Keratinocyte (primary cell): Measurements from ENCODE around the gene ASIC2. TPM values are rescaled to one million over a fixed set of nuclear protein-coding genes. Genes with fewer than 3 reads are reported as not detected.

Experiments used
- DNase-seq: peaks from one replicate; pipeline ENCODE4 v3.0.0-alpha.2; 2011; ENCODE audit warnings: low read depth, missing footprints, low spot score
- FAIRE-seq: peaks from 2 replicates; lab custom pipeline; 2011; peaks lifted over from hg19 to GRCh38; lab: Jason Lieb, UNC
- H2AFZ ChIP-seq: 2 replicates; pipeline ENCODE4 v1.6.0; 2012; ENCODE audit warnings: low read length, control low read depth, inconsistent platforms; ENCODE audit not compliant: control insufficient read depth
- H3K27ac ChIP-seq: 2 replicates; pipeline ENCODE4 v1.5.1; 2011; ENCODE audit warnings: low read length; ENCODE audit not compliant: control insufficient read depth, insufficient read depth
- H3K27me3 ChIP-seq: 3 replicates; pipeline ENCODE4 v1.6.0; 2011; ENCODE audit warnings: low read length; ENCODE audit not compliant: control insufficient read depth, insufficient read depth; ENCODE audit errors: extremely low read depth
- H3K36me3 ChIP-seq, 2 experiments: 2 replicates in 1 of 2; 3 replicates in 1 of 2; pipeline ENCODE4 v1.5.1; 2011; ENCODE audit warnings: low read length in 2 of 2, mild to moderate bottlenecking in 1 of 2; ENCODE audit not compliant: control insufficient read depth in 2 of 2, insufficient read depth in 2 of 2; ENCODE audit errors: extremely low read depth in 1 of 2
- H3K4me1 ChIP-seq: 3 replicates; pipeline ENCODE4 v1.5.1; 2011; ENCODE audit warnings: low read length; ENCODE audit not compliant: control insufficient read depth, insufficient read depth; ENCODE audit errors: extremely low read depth
- H3K4me2 ChIP-seq: 3 replicates; pipeline ENCODE4 v1.6.0; 2011; ENCODE audit warnings: low read depth, low read length; ENCODE audit not compliant: control insufficient read depth, insufficient read depth; ENCODE audit errors: extremely low read depth
- H3K4me3 ChIP-seq, 3 experiments: fragments of 200-600 bp in 1 of 3; sonication (generic) in 1 of 3; 2 replicates in 2 of 3; 3 replicates in 1 of 3; pipeline ENCODE4 v1.5.1; 2011 to 2016; ENCODE audit warnings: low read length in 3 of 3, mild to moderate bottlenecking in 3 of 3, control low read depth in 2 of 3, inconsistent platforms in 1 of 3, low read depth in 1 of 3, mixed read lengths in 1 of 3, mixed run types in 1 of 3, moderate library complexity in 1 of 3; ENCODE audit not compliant: control insufficient read depth in 2 of 3, insufficient read depth in 2 of 3; ENCODE audit errors: extremely low read depth in 1 of 3
- H3K79me2 ChIP-seq: 2 replicates; pipeline ENCODE4 v1.6.0; 2012; ENCODE audit warnings: low read length; ENCODE audit not compliant: control insufficient read depth, insufficient read depth
- H3K9ac ChIP-seq: 3 replicates; pipeline ENCODE4 v1.6.0; 2011; ENCODE audit warnings: low read length; ENCODE audit not compliant: control insufficient read depth, insufficient read depth; ENCODE audit errors: extremely low read depth
- H3K9me1 ChIP-seq: 3 replicates; pipeline ENCODE4 v1.6.0; 2011; ENCODE audit warnings: low read length; ENCODE audit not compliant: control insufficient read depth, insufficient read depth; ENCODE audit errors: extremely low read depth
- H3K9me3 ChIP-seq: 2 replicates; pipeline ENCODE4 v1.5.1; 2012; ENCODE audit warnings: low read depth, low read length; ENCODE audit not compliant: control insufficient read depth
- H4K20me1 ChIP-seq: 3 replicates; pipeline ENCODE4 v1.6.0; 2011; ENCODE audit warnings: low read length; ENCODE audit not compliant: control insufficient read depth, insufficient read depth; ENCODE audit errors: extremely low read depth
- EZH2 ChIP-seq: IDR thresholded peaks from one replicate; pipeline ENCODE4 v1.6.1; 2012; ENCODE audit warnings: inconsistent platforms, mild to moderate bottlenecking, low read length, moderate library complexity
- dilution Hi-C: fragments of 300-500 bp; cut with MboI; formaldehyde crosslinking; loops from one replicate; pipeline ENCODE4 v1.7.0; 2020; ENCODE audit warnings: low sequenced_read_pairs; ENCODE audit not compliant: extremely low pct_ligation_motif_present
- polyA plus RNA-seq, 5 experiments: library from polyadenylated mRNA; depleted of rRNA in 3 of 5; stranded (reverse) in 3 of 5; stranded (forward) in 1 of 5; unstranded in 1 of 5; fragments of >200 nt; gene quantifications; 1 replicate in 1 of 5; 2 replicates in 3 of 5; 3 replicates in 1 of 5; pipeline versions ENCODE4 v1.2.1 to v1.2.3, GENCODE V29; 2011 to 2012; ENCODE audit warnings: missing spikeins in 2 of 5, low read depth in 1 of 5, low replicate concordance in 1 of 5
- TF ChIP-seq, protein P1 (sequence below), 3 experiments: IDR thresholded peaks in 1 of 3; conservative IDR thresholded peaks in 1 of 3; optimal IDR thresholded peaks in 1 of 3; 2 replicates in 2 of 3; 3 replicates in 1 of 3; pipeline versions ENCODE3 to v1.5.1; 2011; ENCODE audit warnings: low read length in 3 of 3, mild to moderate bottlenecking in 3 of 3, moderate library complexity in 2 of 3, control low read depth in 1 of 3, inconsistent platforms in 1 of 3; ENCODE audit not compliant: insufficient read depth in 2 of 3; ENCODE audit errors: extremely low read depth in 1 of 3

Gene ASIC2
- polyA plus RNA-seq, 1 donor (not counting 4 experiments of a cell fraction or from before 2014, with no cell fraction given): not detected

DNA sequence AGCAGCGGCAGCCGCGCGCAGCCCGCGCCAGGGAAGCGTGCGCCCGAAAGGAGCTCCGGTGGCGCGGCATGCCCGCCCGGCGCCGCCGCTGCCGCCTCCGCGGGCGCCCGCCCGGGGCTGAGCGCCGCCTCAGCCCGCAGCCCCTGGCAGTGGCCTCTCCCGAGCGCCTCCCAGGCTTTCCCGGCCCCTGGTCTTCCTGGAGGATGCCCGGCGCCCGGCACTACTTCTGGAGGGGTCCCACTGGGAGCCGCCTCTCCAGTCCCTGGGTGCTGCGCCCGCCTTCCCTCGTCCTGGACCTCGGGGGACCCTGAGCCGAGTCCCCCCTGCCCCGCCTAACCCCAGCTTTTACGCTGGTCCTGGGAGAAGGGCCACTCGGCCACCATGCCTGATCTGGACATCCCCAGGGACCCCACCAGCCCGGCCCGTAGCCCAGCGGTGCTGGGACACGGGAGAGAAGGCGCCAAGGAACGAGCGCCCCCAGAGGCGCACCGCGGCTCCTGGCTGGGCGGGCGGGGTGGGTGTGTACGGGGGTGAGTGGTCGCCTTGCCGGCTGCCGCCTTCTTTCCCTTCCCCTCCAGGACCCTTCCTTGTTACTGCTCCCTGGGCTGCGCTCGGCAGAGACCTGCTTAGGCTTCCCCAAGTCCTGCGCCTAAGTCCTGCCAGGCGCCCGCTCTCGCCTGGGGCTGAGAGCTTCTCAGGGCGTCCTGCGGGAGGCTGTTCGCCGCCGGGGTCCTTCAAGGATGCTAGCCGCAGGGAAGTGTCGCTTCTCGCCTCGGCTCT lies 704 bp downstream of the ASIC2 start:
- peaks cover 30% of the 10 kb centered on the region for H3K27me3 ChIP-seq
- no peaks in the 10 kb centered on the region for H3K79me2 ChIP-seq
- DNase-seq: no peak
- H3K4me2 ChIP-seq: peak overlapping the region; percentile 77
- peaks cover 12% of the 10 kb centered on the region for H3K4me1 ChIP-seq
- H3K9ac ChIP-seq: no peak overlapping the region
- H3K36me3 ChIP-seq: no peaks in the 10 kb centered on the region
- peak overlapping the region; percentile 28 to 57 (median 49) for H3K4me3 ChIP-seq
- TF ChIP-seq EZH2: peak; percentile 69
- TF ChIP-seq, protein P1, sequence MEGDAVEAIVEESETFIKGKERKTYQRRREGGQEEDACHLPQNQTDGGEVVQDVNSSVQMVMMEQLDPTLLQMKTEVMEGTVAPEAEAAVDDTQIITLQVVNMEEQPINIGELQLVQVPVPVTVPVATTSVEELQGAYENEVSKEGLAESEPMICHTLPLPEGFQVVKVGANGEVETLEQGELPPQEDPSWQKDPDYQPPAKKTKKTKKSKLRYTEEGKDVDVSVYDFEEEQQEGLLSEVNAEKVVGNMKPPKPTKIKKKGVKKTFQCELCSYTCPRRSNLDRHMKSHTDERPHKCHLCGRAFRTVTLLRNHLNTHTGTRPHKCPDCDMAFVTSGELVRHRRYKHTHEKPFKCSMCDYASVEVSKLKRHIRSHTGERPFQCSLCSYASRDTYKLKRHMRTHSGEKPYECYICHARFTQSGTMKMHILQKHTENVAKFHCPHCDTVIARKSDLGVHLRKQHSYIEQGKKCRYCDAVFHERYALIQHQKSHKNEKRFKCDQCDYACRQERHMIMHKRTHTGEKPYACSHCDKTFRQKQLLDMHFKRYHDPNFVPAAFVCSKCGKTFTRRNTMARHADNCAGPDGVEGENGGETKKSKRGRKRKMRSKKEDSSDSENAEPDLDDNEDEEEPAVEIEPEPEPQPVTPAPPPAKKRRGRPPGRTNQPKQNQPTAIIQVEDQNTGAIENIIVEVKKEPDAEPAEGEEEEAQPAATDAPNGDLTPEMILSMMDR (optimal IDR thresholded peaks at IDR 0.05 in 1 of 3, IDR thresholded peaks at IDR 0.05 in 1 of 3, conservative IDR thresholded peaks at IDR 0.05 in 1 of 3; ENCODE audit: extremely low read depth in 1 of 3, insufficient read depth in 2 of 3, low read length in 3 of 3): peak; percentile 8 to 60 (median 56)
- dilution Hi-C loops: no loop called here
- H2AFZ ChIP-seq: peak overlapping the region; percentile 40
- H3K9me1 ChIP-seq: no peaks in the 10 kb centered on the region
- H3K9me3 ChIP-seq: no peaks in the 10 kb centered on the region
- H3K27ac ChIP-seq: no peak overlapping the region
- FAIRE-seq: no peak
- no peaks in the 10 kb centered on the region for H4K20me1 ChIP-seq

DNA sequence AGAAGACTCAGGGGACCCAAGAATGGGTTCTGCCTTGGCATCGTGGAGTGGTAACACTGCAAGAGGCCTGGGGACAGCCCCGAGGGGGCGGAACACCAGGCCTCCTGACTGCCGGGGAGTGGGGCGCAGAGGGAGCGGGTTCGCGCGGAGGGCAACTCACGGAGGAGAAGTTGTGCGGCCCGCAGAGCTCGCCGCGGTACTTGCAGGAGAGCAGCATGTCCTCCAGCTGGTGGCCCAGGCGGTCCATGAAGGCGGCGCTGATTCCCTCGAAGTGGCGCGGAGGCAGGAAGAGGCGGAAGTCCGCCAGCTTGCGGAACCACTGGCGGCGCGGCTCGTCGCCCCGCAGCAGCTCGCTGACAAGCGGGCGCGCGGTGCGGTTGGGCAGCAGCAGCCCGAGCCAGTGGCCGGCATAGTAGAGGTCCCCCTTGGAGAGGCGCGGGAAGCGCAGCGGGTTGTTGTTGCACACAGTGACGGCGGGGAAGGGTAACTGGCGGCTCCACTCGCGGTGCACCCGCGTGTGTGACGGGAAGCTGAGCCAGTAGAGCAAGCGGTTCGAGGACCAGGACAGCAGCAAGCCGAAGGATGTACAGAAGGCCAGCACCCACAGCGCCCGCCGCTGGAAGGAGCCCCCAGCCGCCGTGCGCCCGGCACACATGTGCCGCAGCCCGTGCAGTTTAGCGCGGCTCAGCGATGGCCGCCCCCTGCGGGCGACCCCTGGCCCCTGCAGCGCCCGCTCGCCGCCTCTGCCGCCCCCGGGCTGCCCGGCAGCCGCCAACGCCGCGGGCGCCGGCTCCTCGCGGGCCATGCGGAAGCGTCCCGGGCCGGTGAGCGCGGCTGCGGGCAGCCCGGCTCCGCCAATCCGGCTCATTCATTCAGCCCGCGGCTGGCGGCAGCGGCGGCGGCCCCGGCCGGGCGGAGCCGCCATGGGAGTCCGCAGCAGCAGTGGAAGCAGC lies 1.6 kb downstream of the ASIC2 start:
- H3K4me2 ChIP-seq: peak overlapping the region; percentile 77
- no peak for FAIRE-seq
- H2AFZ ChIP-seq: peak overlapping the region; percentile 70

More for the DNA sequence above, 1.6 kb downstream of the ASIC2 start:
- TF ChIP-seq, protein P1 (optimal IDR thresholded peaks at IDR 0.05 in 1 of 3, IDR thresholded peaks at IDR 0.05 in 1 of 3, conservative IDR thresholded peaks at IDR 0.05 in 1 of 3; ENCODE audit: extremely low read depth in 1 of 3, insufficient read depth in 2 of 3, low read length in 3 of 3): peak in 1 of 3 experiments; percentile 31
- TF ChIP-seq EZH2: peak; percentile 76
- Histone ChIP-seq H3K9me1 (no peaks in the 10 kb centered on the region), H3K36me3 (no peaks in the 10 kb centered on the region), H4K20me1 (no peaks in the 10 kb centered on the region), H3K4me1 (peaks cover 16% of the 10 kb centered on the region), H3K4me3 (peak overlapping the region; percentile 32 to 61 (median 44)), H3K27me3 (peaks cover 30% of the 10 kb centered on the region), H3K9ac (no peak overlapping the region), H3K9me3 (no peaks in the 10 kb centered on the region), H3K79me2 (no peaks in the 10 kb centered on the region), H3K27ac (no peak overlapping the region)
- DNase-seq: no peak
- dilution Hi-C loops: no loop called here
